PC-9 (cell line): ENCODE data around the gene PCSK7. TPM values are rescaled to one million over a fixed set of nuclear protein-coding genes. Genes with fewer than 3 reads are reported as not detected.

Experiments
- BruUV-seq: library from RNA; stranded (reverse); fragments of 400-500 nt; replicated peaks from 2 replicates; lab custom pipeline; 2021; lab: Mats Ljungman, UMichigan
- CTCF ChIA-PET: fragments of 300-600 bp; sonication (Branson Sonifier 250); formaldehyde crosslinking; loops from one replicate; lab custom pipeline; 2022; ENCODE audit warnings: antibody characterized with exemption; lab: Charles Lee
- POLR2A ChIA-PET: fragments of 300-600 bp; sonication (Branson Sonifier 250); formaldehyde crosslinking; loops from one replicate; lab custom pipeline; 2022; ENCODE audit warnings: antibody characterized with exemption; ENCODE audit not compliant: unreplicated experiment; lab: Charles Lee
- DNase-seq, 2 experiments: peaks; one replicate each; pipeline versions ENCODE4 v3.0.0 to v3.0.0-alpha.2; 2015 to 2022; ENCODE audit warnings: mixed read lengths in 1 of 2
- H2AFZ ChIP-seq: fragments of 200-600 bp; sonication (generic); 2 replicates; pipeline ENCODE4 v1.8.1; 2017; ENCODE audit warnings: antibody characterized with exemption
- H3F3A ChIP-seq: fragments of 200-600 bp; sonication (generic); 2 replicates; pipeline ENCODE4 v1.8.1; 2017; ENCODE audit warnings: antibody characterized with exemption, mild to moderate bottlenecking, low read depth; ENCODE audit not compliant: insufficient read depth
- H3K27ac ChIP-seq: fragments of 200-600 bp; sonication (generic); 2 replicates; pipeline ENCODE4 v1.6.1; 2016; ENCODE audit warnings: mixed run types
- H3K27me3 ChIP-seq: fragments of 200-600 bp; sonication (generic); 2 replicates; pipeline ENCODE4 v1.6.1; 2016; ENCODE audit warnings: low read depth, mixed run types; ENCODE audit not compliant: insufficient read depth
- H3K36me3 ChIP-seq: fragments of 200-600 bp; sonication (generic); 2 replicates; pipeline ENCODE4 v1.6.1; 2016; ENCODE audit warnings: low read depth, mixed run types
- H3K4me1 ChIP-seq: fragments of 200-600 bp; sonication (generic); replicated peaks from 2 replicates; pipeline ENCODE4 v1.6.1; 2016; ENCODE audit warnings: mixed run types; ENCODE audit not compliant: insufficient read depth
- H3K4me2 ChIP-seq: fragments of 200-600 bp; sonication (generic); 2 replicates; pipeline ENCODE4 v1.6.1; 2017; ENCODE audit warnings: mixed run types
- H3K4me3 ChIP-seq: fragments of 200-600 bp; sonication (generic); 2 replicates; pipeline ENCODE4 v1.6.1; 2016; ENCODE audit warnings: mixed run types
- H3K79me2 ChIP-seq: fragments of 200-600 bp; sonication (generic); 2 replicates; pipeline ENCODE4 v1.6.1; 2017; ENCODE audit warnings: low read depth, mixed run types
- H3K9me2 ChIP-seq: fragments of 200-600 bp; sonication (generic); 2 replicates; pipeline ENCODE4 v1.8.1; 2017; ENCODE audit warnings: mild to moderate bottlenecking; ENCODE audit not compliant: insufficient read depth
- H3K9me3 ChIP-seq: fragments of 200-600 bp; sonication (generic); 2 replicates; pipeline ENCODE4 v1.8.1; 2016; ENCODE audit warnings: low read depth; ENCODE audit not compliant: insufficient read depth
- H4K20me1 ChIP-seq: fragments of 200-600 bp; sonication (generic); 2 replicates; pipeline ENCODE4 v1.8.1; 2017; ENCODE audit not compliant: insufficient read depth
- EZH2 ChIP-seq: fragments of 200-600 bp; sonication (generic); IDR thresholded peaks from 2 replicates; pipeline ENCODE4 v1.8.0; 2017; ENCODE audit warnings: antibody characterized with exemption, low read depth
- intact Hi-C: fragments of 100-400 bp; cut with micrococcal nuclease; formaldehyde crosslinking; loops from one replicate; pipeline ENCODE4 v1.10.0; 2022; ENCODE audit not compliant: unreplicated experiment
- total RNA-seq: library from RNA; stranded (reverse); gene quantifications from 2 replicates; pipeline ENCODE4 v1.2.3, GENCODE V29; 2021
- TF ChIP-seq, protein P1 (sequence below): fragments of 200-600 bp; sonication (generic); conservative IDR thresholded peaks from 2 replicates; pipeline ENCODE4 v1.6.1; 2017; ENCODE audit warnings: mixed run types, antibody characterized with exemption, mild to moderate bottlenecking, moderate library complexity

PCSK7 gene
- total RNA-seq, 1 experiment from 2014 or later = 41.6 TPM

GRCh38 chr11:117198613-117199012 lies 33.3 kb downstream of the PCSK7 start:
- POLR2A ChIA-PET = no interaction called here
- H3K27ac ChIP-seq = no peak overlapping the region
- intact Hi-C loops = no loop called here

GRCh38 chr11:117197516-117198456 lies 34.1 kb downstream of the PCSK7 start:
- H3K4me3 ChIP-seq = no peak overlapping the region
- H3K4me1 ChIP-seq = no peaks in the 10 kb centered on the region
- ChIA-PET CTCF (no interaction called here), POLR2A (no interaction called here)
- no peak overlapping the region for H2AFZ ChIP-seq
- no peaks in the 10 kb centered on the region for H3K9me3 ChIP-seq
- H3K36me3 ChIP-seq = no peaks in the 10 kb centered on the region
- H3K27ac ChIP-seq = no peak overlapping the region
- DNase-seq = no peak
- H4K20me1 ChIP-seq = no peaks in the 10 kb centered on the region; the same call in 1 of the 2 replicates
- H3F3A ChIP-seq = no peaks in the 10 kb centered on the region
- TF ChIP-seq EZH2 = no peak
- TF ChIP-seq, protein P1, sequence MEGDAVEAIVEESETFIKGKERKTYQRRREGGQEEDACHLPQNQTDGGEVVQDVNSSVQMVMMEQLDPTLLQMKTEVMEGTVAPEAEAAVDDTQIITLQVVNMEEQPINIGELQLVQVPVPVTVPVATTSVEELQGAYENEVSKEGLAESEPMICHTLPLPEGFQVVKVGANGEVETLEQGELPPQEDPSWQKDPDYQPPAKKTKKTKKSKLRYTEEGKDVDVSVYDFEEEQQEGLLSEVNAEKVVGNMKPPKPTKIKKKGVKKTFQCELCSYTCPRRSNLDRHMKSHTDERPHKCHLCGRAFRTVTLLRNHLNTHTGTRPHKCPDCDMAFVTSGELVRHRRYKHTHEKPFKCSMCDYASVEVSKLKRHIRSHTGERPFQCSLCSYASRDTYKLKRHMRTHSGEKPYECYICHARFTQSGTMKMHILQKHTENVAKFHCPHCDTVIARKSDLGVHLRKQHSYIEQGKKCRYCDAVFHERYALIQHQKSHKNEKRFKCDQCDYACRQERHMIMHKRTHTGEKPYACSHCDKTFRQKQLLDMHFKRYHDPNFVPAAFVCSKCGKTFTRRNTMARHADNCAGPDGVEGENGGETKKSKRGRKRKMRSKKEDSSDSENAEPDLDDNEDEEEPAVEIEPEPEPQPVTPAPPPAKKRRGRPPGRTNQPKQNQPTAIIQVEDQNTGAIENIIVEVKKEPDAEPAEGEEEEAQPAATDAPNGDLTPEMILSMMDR = peak; percentile 34; the same call in 1 of the 2 replicates
- BruUV-seq = no TSS peak
- no peaks in the 10 kb centered on the region for H3K9me2 ChIP-seq
- no peaks in the 10 kb centered on the region for H3K27me3 ChIP-seq
- no peaks in the 10 kb centered on the region for H3K79me2 ChIP-seq
- no peak overlapping the region for H3K4me2 ChIP-seq
- intact Hi-C loops = no loop called here

More at GRCh38 chr11:117198613-117199012, 33.3 kb downstream of the PCSK7 start:
- Histone ChIP-seq H4K20me1 (no peaks in the 10 kb centered on the region; the same call in 1 of the 2 replicates), H3F3A (no peaks in the 10 kb centered on the region), H3K36me3 (no peaks in the 10 kb centered on the region), H3K4me1 (no peaks in the 10 kb centered on the region), H3K79me2 (no peaks in the 10 kb centered on the region), H2AFZ (no peak overlapping the region), H3K4me2 (no peak overlapping the region), H3K27me3 (no peaks in the 10 kb centered on the region), H3K9me3 (no peaks in the 10 kb centered on the region), H3K9me2 (no peaks in the 10 kb centered on the region), H3K4me3 (no peak overlapping the region)
- DNase-seq = no peak
- TF ChIP-seq, protein P1 = no peak
- no peak for TF ChIP-seq EZH2
- CTCF ChIA-PET = no interaction called here
- no TSS peak for BruUV-seq

- Histone ChIP-seq H4K20me1 (no peaks in the 10 kb centered on the region; the same call in 1 of the 2 replicates), H3F3A (no peaks in the 10 kb centered on the region), H3K4me2 (no peak overlapping the region), H2AFZ (no peak overlapping the region), H3K36me3 (no peaks in the 10 kb centered on the region), H3K9me3 (no peaks in the 10 kb centered on the region), H3K27ac (no peak overlapping the region), H3K4me3 (no peak overlapping the region), H3K9me2 (no peaks in the 10 kb centered on the region), H3K79me2 (no peaks in the 10 kb centered on the region), H3K27me3 (no peaks in the 10 kb centered on the region), H3K4me1 (no peaks in the 10 kb centered on the region)
- ChIA-PET POLR2A (no interaction called here), CTCF (no interaction called here)
- no peak for DNase-seq
- intact Hi-C loops = no loop called here
- no peak for TF ChIP-seq EZH2
- TF ChIP-seq, protein P1 = no peak
- no TSS peak for BruUV-seq
Measured at GRCh38 chr11:117197006-117197405, 34.9 kb downstream of the PCSK7 start.
